HG02970 (cell line): ENCODE data around the gene PIAS1.
"Not testable (repeated sequence)": the region's sequence is repeated elsewhere in the genome, so short reads cannot be mapped to it uniquely, and the experiment has no call there.

Source experiments
- ATAC-seq: cut with Tn5 transposase; IDR thresholded peaks from one replicate; pipeline ENCODE4 v1.9.1; 2021; ENCODE audit warnings: mild to moderate bottlenecking, moderate library complexity, moderate number of reproducible peaks; ENCODE audit not compliant: unreplicated experiment, low FRiP score

Gene PIAS1

GRCh38 chr15:68034081-68034480 is 20.0 kb upstream of the PIAS1 start:
- no peak for ATAC-seq

GRCh38 chr15:68034719-68035293 is 19.3 kb upstream of the PIAS1 start:
- ATAC-seq, result no peak

GRCh38 chr15:68038246-68038645 is 15.9 kb upstream of the PIAS1 start:
- ATAC-seq, result no peak

GRCh38 chr15:68040144-68040543 is 14.0 kb upstream of the PIAS1 start:
- no peak for ATAC-seq

GRCh38 chr15:68042156-68042854 is 11.8 kb upstream of the PIAS1 start:
- ATAC-seq, result no peak

- no peak for ATAC-seq
These were observed 11.3 kb upstream of the PIAS1 start for GRCh38 chr15:68042855-68043222.

GRCh38 chr15:68045289-68046265 is 8.5 kb upstream of the PIAS1 start:
- no peak for ATAC-seq

- no peak for ATAC-seq
These were observed 6.3 kb upstream of the PIAS1 start for GRCh38 chr15:68047826-68048225.

GRCh38 chr15:68051109-68051508 is 3.0 kb upstream of the PIAS1 start:
- ATAC-seq, result no peak

- ATAC-seq, result no peak
These were observed 2.2 kb upstream of the PIAS1 start for GRCh38 chr15:68051907-68052306.

- no peak for ATAC-seq
These were observed 1.7 kb upstream of the PIAS1 start for GRCh38 chr15:68052431-68052830.

- no peak for ATAC-seq
These were observed 1.1 kb upstream of the PIAS1 start for GRCh38 chr15:68053001-68053400.

- ATAC-seq, result peak; percentile 17
These were observed 611 bp downstream of the PIAS1 start for GRCh38 chr15:68054628-68055223.

- ATAC-seq, result no peak
These were observed 1.1 kb downstream of the PIAS1 start for GRCh38 chr15:68055224-68055705.

GRCh38 chr15:68056097-68056865 is 2.2 kb downstream of the PIAS1 start:
- ATAC-seq, result no peak

- ATAC-seq, result no peak
These were observed 2.9 kb downstream of the PIAS1 start for GRCh38 chr15:68057034-68057433.

- ATAC-seq, result no peak
These were observed 3.6 kb downstream of the PIAS1 start for GRCh38 chr15:68057758-68058157.

- not testable (repeated sequence) for ATAC-seq
These were observed 4.9 kb downstream of the PIAS1 start for GRCh38 chr15:68058970-68059369.

GRCh38 chr15:68059630-68060029 is 5.5 kb downstream of the PIAS1 start:
- ATAC-seq, result no peak

- ATAC-seq, result no peak
These were observed 7.1 kb downstream of the PIAS1 start for GRCh38 chr15:68061171-68061570.
